ENCODE results near the gene OR4B1.

The OR4B1 gene

DNA sequence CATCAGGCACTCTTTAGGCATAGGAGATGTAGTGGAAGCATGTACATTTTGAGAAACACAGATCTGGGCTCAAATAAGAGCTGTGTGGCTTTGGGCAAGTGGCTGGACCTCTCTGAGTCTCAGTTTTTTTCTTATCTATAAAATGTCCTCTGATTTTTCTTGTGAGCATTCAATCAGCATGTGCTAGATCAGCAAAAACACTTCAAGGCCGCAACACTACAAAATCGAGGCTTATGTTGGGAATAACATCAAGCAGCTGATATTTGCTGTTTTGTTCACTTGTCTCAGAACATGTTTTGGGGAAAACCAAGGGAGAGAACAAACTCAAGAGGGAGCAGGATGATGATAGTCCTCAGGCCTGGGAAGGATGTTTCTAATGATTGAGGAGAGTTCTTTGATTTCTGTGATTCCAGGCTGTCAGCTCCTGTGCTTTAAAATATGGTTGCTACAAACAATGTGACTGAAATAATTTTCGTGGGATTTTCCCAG, 46.9 kb downstream of the OR4B1 start, which contains the start of gene OR4X1:
Gene OR4X1 (plus strand): TSS at position 439 of the 489 bp plus-strand sequence. CDS start 0 bp downstream, at position 439.
- FAIRE-seq = no peak

Data from endometrium (tissue), 2 donors.